Measurements from ENCODE around the gene SETBP1.

Gene SETBP1

GRCh38 chr18:44733069-44733753, 52.5 kb downstream of the SETBP1 start:
- Histone ChIP-seq H3K36me3 (ENCODE audit: control insufficient read depth, insufficient read depth, low read length, severe bottlenecking) (no peaks in the 10 kb centered on the region), H3K4me3 (ENCODE audit: low read length) (no peak overlapping the region), H3K9ac (ENCODE audit: low read length) (peak overlapping the region; percentile 34), H3K4me1 (ENCODE audit: control insufficient read depth, insufficient read depth, low read length) (peaks cover 44% of the 10 kb centered on the region), H3K27me3 (replicated peaks; ENCODE audit: control insufficient read depth, insufficient read depth, low read length) (no peaks in the 10 kb centered on the region), H3K9me3 (ENCODE audit: control insufficient read depth, low read length) (no peaks in the 10 kb centered on the region)
- DNase-seq (ENCODE audit: low read depth), result peak; percentile 79

DNA sequence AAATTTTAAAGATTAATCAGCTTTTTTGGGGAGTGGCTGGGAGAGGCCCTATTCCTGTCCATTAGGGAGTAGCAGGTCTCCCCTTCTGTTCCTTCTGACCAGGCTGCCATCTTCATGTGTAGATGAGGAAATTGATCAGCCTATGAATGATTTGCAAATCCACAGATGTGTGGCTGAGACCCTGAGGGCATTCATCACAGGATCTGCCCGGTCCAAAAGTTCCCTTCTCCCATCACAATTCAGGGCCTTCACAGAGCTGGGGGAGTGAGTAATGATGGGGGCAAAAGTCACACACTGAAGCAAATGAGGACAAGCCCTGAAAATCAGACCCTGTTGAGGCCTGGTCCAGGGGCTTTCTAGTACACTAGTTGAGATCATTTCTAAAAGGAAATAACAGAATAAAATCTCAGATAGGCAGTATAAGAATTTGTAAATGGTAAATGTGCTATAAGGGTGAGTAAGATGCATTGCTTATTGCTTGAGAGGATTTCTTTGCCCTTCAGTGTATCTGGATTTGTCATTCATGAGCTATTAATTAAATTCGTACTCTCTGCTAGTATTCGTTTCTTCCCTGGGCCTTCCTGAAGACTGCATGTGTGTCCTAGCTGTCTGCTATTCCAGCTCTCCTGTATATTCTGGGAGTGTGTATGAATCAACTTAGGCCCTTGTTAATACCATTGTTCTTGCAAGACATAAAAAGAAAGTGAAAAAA, 53.2 kb downstream of the SETBP1 start:
- H3K9ac ChIP-seq (ENCODE audit: low read length), result peak overlapping the region; percentile 34
- H3K4me1 ChIP-seq (ENCODE audit: control insufficient read depth, insufficient read depth, low read length), result peaks cover 44% of the 10 kb centered on the region
- H3K36me3 ChIP-seq (ENCODE audit: control insufficient read depth, insufficient read depth, low read length, severe bottlenecking), result no peaks in the 10 kb centered on the region
- H3K9me3 ChIP-seq (ENCODE audit: control insufficient read depth, low read length), result no peaks in the 10 kb centered on the region
- H3K27me3 ChIP-seq (replicated peaks; ENCODE audit: control insufficient read depth, insufficient read depth, low read length), result no peaks in the 10 kb centered on the region
- H3K4me3 ChIP-seq (ENCODE audit: low read length), result no peak overlapping the region
- DNase-seq (ENCODE audit: low read depth), result peak; percentile 12

GRCh38 chr18:44735096-44735495, 54.4 kb downstream of the SETBP1 start:
- no peaks in the 10 kb centered on the region for H3K27me3 ChIP-seq (replicated peaks; ENCODE audit: control insufficient read depth, insufficient read depth, low read length)
- no peaks in the 10 kb centered on the region for H3K36me3 ChIP-seq (ENCODE audit: control insufficient read depth, insufficient read depth, low read length, severe bottlenecking)
- H3K4me1 ChIP-seq (ENCODE audit: control insufficient read depth, insufficient read depth, low read length), result peaks cover 33% of the 10 kb centered on the region
- no peak for DNase-seq (ENCODE audit: low read depth)
- no peak overlapping the region for H3K4me3 ChIP-seq (ENCODE audit: low read length)
- no peak overlapping the region for H3K9ac ChIP-seq (ENCODE audit: low read length)
- H3K9me3 ChIP-seq (ENCODE audit: control insufficient read depth, low read length), result no peaks in the 10 kb centered on the region

- no peaks in the 10 kb centered on the region for H3K36me3 ChIP-seq (ENCODE audit: control insufficient read depth, insufficient read depth, low read length, severe bottlenecking)
- no peaks in the 10 kb centered on the region for H3K9me3 ChIP-seq (ENCODE audit: control insufficient read depth, low read length)
- peaks cover 31% of the 10 kb centered on the region for H3K4me1 ChIP-seq (ENCODE audit: control insufficient read depth, insufficient read depth, low read length)
- no peak overlapping the region for H3K9ac ChIP-seq (ENCODE audit: low read length)
- peak; percentile 41 for DNase-seq (ENCODE audit: low read depth)
- H3K27me3 ChIP-seq (replicated peaks; ENCODE audit: control insufficient read depth, insufficient read depth, low read length), result no peaks in the 10 kb centered on the region
- no peak overlapping the region for H3K4me3 ChIP-seq (ENCODE audit: low read length)
Observed at GRCh38 chr18:44736664-44737380, 56.1 kb downstream of the SETBP1 start.

DNA sequence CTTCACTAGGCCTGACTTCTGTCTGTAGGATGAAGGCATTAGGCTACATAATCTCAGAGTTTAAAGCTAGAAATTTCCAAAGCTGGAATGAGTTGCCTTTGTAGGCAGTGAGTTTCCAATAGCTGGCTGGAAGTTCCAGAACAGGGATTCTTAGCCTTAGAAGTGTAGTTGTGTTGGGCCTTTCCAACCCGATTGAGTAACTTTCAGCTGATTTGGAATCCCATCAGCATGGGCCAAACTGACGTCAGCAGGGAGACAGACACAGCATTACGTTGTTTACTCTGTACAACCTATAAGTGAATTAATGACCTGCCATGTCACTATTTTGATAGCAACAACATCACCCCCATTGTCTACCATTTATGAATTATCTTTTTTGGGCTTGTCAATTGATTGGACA, 56.9 kb downstream of the SETBP1 start:
- H3K27me3 ChIP-seq (replicated peaks; ENCODE audit: control insufficient read depth, insufficient read depth, low read length), result no peaks in the 10 kb centered on the region
- H3K9ac ChIP-seq (ENCODE audit: low read length), result no peak overlapping the region
- no peak overlapping the region for H3K4me3 ChIP-seq (ENCODE audit: low read length)
- H3K4me1 ChIP-seq (ENCODE audit: control insufficient read depth, insufficient read depth, low read length), result peaks cover 26% of the 10 kb centered on the region
- H3K9me3 ChIP-seq (ENCODE audit: control insufficient read depth, low read length), result no peaks in the 10 kb centered on the region
- H3K36me3 ChIP-seq (ENCODE audit: control insufficient read depth, insufficient read depth, low read length, severe bottlenecking), result no peaks in the 10 kb centered on the region
- no peak for DNase-seq (ENCODE audit: low read depth)

- no peaks in the 10 kb centered on the region for H3K9me3 ChIP-seq (ENCODE audit: control insufficient read depth, low read length)
- H3K4me3 ChIP-seq (ENCODE audit: low read length), result no peak overlapping the region
- DNase-seq (ENCODE audit: low read depth), result no peak
- H3K36me3 ChIP-seq (ENCODE audit: control insufficient read depth, insufficient read depth, low read length, severe bottlenecking), result no peaks in the 10 kb centered on the region
- H3K9ac ChIP-seq (ENCODE audit: low read length), result no peak overlapping the region
- no peaks in the 10 kb centered on the region for H3K27me3 ChIP-seq (replicated peaks; ENCODE audit: control insufficient read depth, insufficient read depth, low read length)
- H3K4me1 ChIP-seq (ENCODE audit: control insufficient read depth, insufficient read depth, low read length), result peaks cover 17% of the 10 kb centered on the region
Observed at GRCh38 chr18:44740000-44740399, 59.3 kb downstream of the SETBP1 start.

DNA sequence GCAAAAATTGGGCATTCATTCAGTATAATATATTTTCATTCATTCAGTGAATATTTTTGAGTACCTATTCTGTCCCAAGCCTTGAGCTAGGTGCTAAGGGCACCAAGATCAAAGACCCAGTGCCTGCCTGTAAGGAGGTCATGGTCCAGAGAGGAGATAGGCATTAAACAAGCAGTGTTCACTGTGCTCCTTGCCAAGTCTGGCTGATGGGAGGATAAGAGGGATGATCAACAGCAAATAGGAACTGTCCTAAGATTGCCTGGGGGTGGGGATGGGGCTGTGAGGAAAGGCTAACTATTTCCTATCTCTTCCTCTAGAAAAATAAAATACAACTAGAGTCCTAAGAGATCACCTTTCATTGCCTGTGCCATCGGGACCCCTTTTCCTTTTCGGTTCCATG, 60.4 kb downstream of the SETBP1 start:
- Histone ChIP-seq H3K9me3 (ENCODE audit: control insufficient read depth, low read length) (no peaks in the 10 kb centered on the region), H3K4me1 (ENCODE audit: control insufficient read depth, insufficient read depth, low read length) (peaks cover 17% of the 10 kb centered on the region), H3K27me3 (replicated peaks; ENCODE audit: control insufficient read depth, insufficient read depth, low read length) (no peaks in the 10 kb centered on the region), H3K36me3 (ENCODE audit: control insufficient read depth, insufficient read depth, low read length, severe bottlenecking) (no peaks in the 10 kb centered on the region), H3K4me3 (ENCODE audit: low read length) (no peak overlapping the region), H3K9ac (ENCODE audit: low read length) (no peak overlapping the region)
- no peak for DNase-seq (ENCODE audit: low read depth)

DNA sequence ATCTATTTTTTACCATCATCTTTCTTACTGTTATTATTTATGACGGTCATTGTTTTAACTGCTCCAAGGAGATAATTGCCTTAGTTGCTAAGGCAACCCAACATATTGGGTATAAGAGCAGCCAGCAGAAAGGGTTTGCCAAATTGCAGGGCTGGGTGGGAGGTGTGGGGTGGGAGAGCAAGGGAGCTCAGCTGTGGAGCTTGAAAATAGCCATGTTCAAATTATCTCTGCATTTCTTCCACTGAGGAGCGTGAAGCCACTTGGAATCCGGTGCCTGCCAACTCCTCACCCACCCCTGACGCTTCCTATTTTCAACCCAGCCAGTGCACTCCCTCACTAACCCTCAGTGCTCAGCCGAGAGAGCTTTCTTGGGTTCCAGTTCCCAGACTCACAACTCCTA, 60.8 kb downstream of the SETBP1 start:
- no peak overlapping the region for H3K9ac ChIP-seq (ENCODE audit: low read length)
- H3K27me3 ChIP-seq (replicated peaks; ENCODE audit: control insufficient read depth, insufficient read depth, low read length), result no peaks in the 10 kb centered on the region
- no peak for DNase-seq (ENCODE audit: low read depth)
- H3K4me3 ChIP-seq (ENCODE audit: low read length), result no peak overlapping the region
- no peaks in the 10 kb centered on the region for H3K9me3 ChIP-seq (ENCODE audit: control insufficient read depth, low read length)
- H3K4me1 ChIP-seq (ENCODE audit: control insufficient read depth, insufficient read depth, low read length), result peaks cover 17% of the 10 kb centered on the region
- no peaks in the 10 kb centered on the region for H3K36me3 ChIP-seq (ENCODE audit: control insufficient read depth, insufficient read depth, low read length, severe bottlenecking)

DNA sequence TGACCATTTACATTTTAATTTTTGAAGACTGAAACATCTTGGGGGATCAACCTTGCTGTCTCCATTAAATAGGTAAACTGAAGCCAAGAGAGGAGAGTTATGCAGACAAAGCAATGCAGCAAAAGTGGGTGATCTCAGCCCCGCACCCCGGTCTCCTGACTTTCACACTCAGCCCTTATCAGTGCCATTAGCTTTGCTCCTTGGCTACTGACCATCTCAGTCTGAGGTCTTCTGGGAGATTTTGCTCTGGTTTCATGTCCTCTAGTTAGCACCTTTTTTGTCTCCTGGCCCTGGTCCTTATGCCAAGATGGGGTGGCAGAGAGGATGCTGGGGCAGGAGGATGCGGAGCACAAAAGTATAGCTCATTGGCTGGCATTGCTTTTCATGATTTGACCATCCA, 61.4 kb downstream of the SETBP1 start:
- Histone ChIP-seq H3K4me1 (ENCODE audit: control insufficient read depth, insufficient read depth, low read length) (peaks cover 15% of the 10 kb centered on the region), H3K9me3 (ENCODE audit: control insufficient read depth, low read length) (no peaks in the 10 kb centered on the region), H3K9ac (ENCODE audit: low read length) (no peak overlapping the region), H3K27me3 (replicated peaks; ENCODE audit: control insufficient read depth, insufficient read depth, low read length) (no peaks in the 10 kb centered on the region), H3K36me3 (ENCODE audit: control insufficient read depth, insufficient read depth, low read length, severe bottlenecking) (no peaks in the 10 kb centered on the region), H3K4me3 (ENCODE audit: low read length) (no peak overlapping the region)
- DNase-seq (ENCODE audit: low read depth), result no peak

GRCh38 chr18:44742718-44743311, 62.1 kb downstream of the SETBP1 start:
- Histone ChIP-seq H3K36me3 (ENCODE audit: control insufficient read depth, insufficient read depth, low read length, severe bottlenecking) (no peaks in the 10 kb centered on the region), H3K9ac (ENCODE audit: low read length) (peak overlapping the region; percentile 2), H3K9me3 (ENCODE audit: control insufficient read depth, low read length) (no peaks in the 10 kb centered on the region), H3K27me3 (replicated peaks; ENCODE audit: control insufficient read depth, insufficient read depth, low read length) (no peaks in the 10 kb centered on the region), H3K4me1 (ENCODE audit: control insufficient read depth, insufficient read depth, low read length) (peaks cover 14% of the 10 kb centered on the region), H3K4me3 (ENCODE audit: low read length) (no peak overlapping the region)
- DNase-seq (ENCODE audit: low read depth), result peak; percentile 50

DNA sequence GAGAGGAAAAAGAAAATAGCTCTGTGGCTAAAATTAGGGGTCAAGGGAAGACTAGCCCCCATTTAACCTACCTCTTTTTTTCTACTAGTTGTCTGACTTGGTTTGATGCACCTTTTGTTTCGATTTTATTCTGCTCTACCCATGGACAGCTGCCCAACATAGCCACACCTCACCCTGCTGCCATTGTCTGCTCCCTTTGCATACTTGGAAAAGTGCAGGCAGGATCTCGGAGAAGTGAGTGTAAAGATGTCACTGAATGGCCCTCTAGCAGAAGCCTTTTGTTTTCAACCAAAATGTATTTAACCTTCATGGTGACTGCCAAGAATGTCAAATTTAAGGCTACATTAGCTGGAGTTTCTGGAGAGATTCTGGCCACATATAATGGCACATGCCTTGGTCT, 62.9 kb downstream of the SETBP1 start:
- H3K4me3 ChIP-seq (ENCODE audit: low read length), result no peak overlapping the region
- no peaks in the 10 kb centered on the region for H3K9me3 ChIP-seq (ENCODE audit: control insufficient read depth, low read length)
- peaks cover 14% of the 10 kb centered on the region for H3K4me1 ChIP-seq (ENCODE audit: control insufficient read depth, insufficient read depth, low read length)
- DNase-seq (ENCODE audit: low read depth), result no peak
- no peak overlapping the region for H3K9ac ChIP-seq (ENCODE audit: low read length)
- no peaks in the 10 kb centered on the region for H3K36me3 ChIP-seq (ENCODE audit: control insufficient read depth, insufficient read depth, low read length, severe bottlenecking)
- no peaks in the 10 kb centered on the region for H3K27me3 ChIP-seq (replicated peaks; ENCODE audit: control insufficient read depth, insufficient read depth, low read length)

All from adipocyte (in vitro differentiated cells).